HepG2 (cell line): Measurements from ENCODE around the gene MAP2K7.

Experiments used
- CTCF ChIP-seq: sonication (generic); formaldehyde crosslinking; IDR thresholded peaks from 2 replicates; pipeline ENCODE4 v1.5.0; 2020; ENCODE audit warnings: mild to moderate bottlenecking, missing genetic modification reagents, moderate library complexity
- FUBP1 ChIP-seq: sonication (generic); formaldehyde crosslinking; IDR thresholded peaks from 2 replicates; pipeline ENCODE4 v1.5.1; 2020; ENCODE audit warnings: missing genetic modification reagents, mild to moderate bottlenecking, borderline replicate concordance
- GTF2F1 ChIP-seq: fragments of 150-350 bp; IDR thresholded peaks from 2 replicates; pipeline ENCODE4 v1.6.1; 2014; ENCODE audit warnings: low read length
- JUNB ChIP-seq: sonication (generic); formaldehyde crosslinking; IDR thresholded peaks from 2 replicates; pipeline ENCODE4 v1.8.0; 2022; ENCODE audit warnings: missing genetic modification reagents, mild to moderate bottlenecking, borderline replicate concordance
- PHF21A ChIP-seq: sonication (generic); formaldehyde crosslinking; IDR thresholded peaks from 2 replicates; pipeline ENCODE4 v1.5.0; 2020; ENCODE audit warnings: mild to moderate bottlenecking, missing genetic modification reagents
- POLR2A ChIP-seq, 2 experiments: IDR thresholded peaks; 2 replicates each; pipeline ENCODE4 v1.6.1; 2011; ENCODE audit warnings: low read depth in 2 of 2, low read length in 2 of 2, mild to moderate bottlenecking in 1 of 2, moderate library complexity in 1 of 2; ENCODE audit not compliant: insufficient read depth in 1 of 2
- POLR2AphosphoS2 ChIP-seq: IDR thresholded peaks from 2 replicates; pipeline ENCODE4 v1.6.1; 2011; ENCODE audit warnings: low read depth, low read length, improper control_type of control experiment
- RFX1 ChIP-seq: fragments of 450-650 bp; IDR thresholded peaks from 2 replicates; pipeline ENCODE4 v1.6.1; 2017
- SP1 ChIP-seq, 2 experiments: fragments of 450-650 bp in 1 of 2; sonication (generic) in 1 of 2; formaldehyde crosslinking in 1 of 2; IDR thresholded peaks; 2 replicates each; pipeline versions ENCODE4 v1.4.0 to v1.6.1; 2016 to 2020; ENCODE audit warnings: missing genetic modification reagents in 1 of 2
- USF2 ChIP-seq, 2 experiments: sonication (generic) in 1 of 2; formaldehyde crosslinking in 1 of 2; IDR thresholded peaks; 2 replicates each; pipeline versions ENCODE4 v1.5.1 to v1.6.1; 2011 to 2020; ENCODE audit warnings: borderline replicate concordance in 1 of 2, low read depth in 1 of 2, low read length in 1 of 2, mild to moderate bottlenecking in 1 of 2, missing genetic modification reagents in 1 of 2, moderate library complexity in 1 of 2
- ZNF121 ChIP-seq: sonication (generic); formaldehyde crosslinking; IDR thresholded peaks from 2 replicates; pipeline ENCODE4 v1.5.0; 2020; ENCODE audit warnings: mild to moderate bottlenecking, missing genetic modification reagents
- ZNF280D ChIP-seq: sonication (generic); formaldehyde crosslinking; IDR thresholded peaks from 2 replicates; pipeline ENCODE4 v1.5.1; 2020; ENCODE audit warnings: mild to moderate bottlenecking, missing genetic modification reagents
- ZNF558 ChIP-seq: sonication (generic); formaldehyde crosslinking; IDR thresholded peaks from 2 replicates; pipeline ENCODE4 v1.9.0; 2022; ENCODE audit warnings: mild to moderate bottlenecking, missing genetic modification reagents, borderline replicate concordance
- ZNF784 ChIP-seq: sonication (generic); formaldehyde crosslinking; IDR thresholded peaks from 2 replicates; pipeline ENCODE4 v1.5.1; 2020; ENCODE audit warnings: missing genetic modification reagents, mild to moderate bottlenecking, borderline replicate concordance

GRCh38 chr19:7931221-7932061, 27.8 kb downstream of the MAP2K7 start:
- TF ChIP-seq ZNF280D (CRISPR knock-in tag) (no peak), CTCF (CRISPR knock-in tag) (no peak), SP1 (IDR thresholded peaks at IDR 0.05) (no peak), SP1 (CRISPR knock-in tag; IDR thresholded peaks at IDR 0.05) (no peak), POLR2A (IDR thresholded peaks at IDR 0.05; ENCODE audit: insufficient read depth in 1 of 2, low read depth in 2 of 2, low read length in 2 of 2) (no peak), GTF2F1 (no peak), PHF21A (CRISPR knock-in tag) (no peak), ZNF784 (CRISPR knock-in tag) (no peak), FUBP1 (CRISPR knock-in tag) (no peak), JUNB (CRISPR knock-in tag) (no peak), USF2 (IDR thresholded peaks at IDR 0.05; ENCODE audit: low read depth, low read length) (no peak), USF2 (CRISPR knock-in tag; IDR thresholded peaks at IDR 0.05; ENCODE audit: borderline replicate concordance) (no peak), POLR2AphosphoS2 (no peak), ZNF121 (CRISPR knock-in tag) (no peak), RFX1 (no peak), ZNF558 (CRISPR knock-in tag) (no peak)
